HG02852 (cell line): ENCODE data around the gene SDK2.

Experiments
- ATAC-seq: cut with Tn5 transposase; IDR thresholded peaks from one replicate; pipeline ENCODE4 v1.9.1; 2021; ENCODE audit warnings: mild to moderate bottlenecking, moderate library complexity; ENCODE audit not compliant: unreplicated experiment

Gene SDK2

GRCh38 chr17:73588891-73589290 lies 55.4 kb downstream of the SDK2 start:
- no peak for ATAC-seq

- ATAC-seq = no peak
These were observed 55.9 kb downstream of the SDK2 start for GRCh38 chr17:73588301-73588846.

- no peak for ATAC-seq
These were observed 57.2 kb downstream of the SDK2 start for GRCh38 chr17:73586921-73587602.

- ATAC-seq = no peak
These were observed 57.9 kb downstream of the SDK2 start for GRCh38 chr17:73586275-73586832.

- no peak for ATAC-seq
These were observed 58.7 kb downstream of the SDK2 start for GRCh38 chr17:73585583-73585982.

GRCh38 chr17:73584987-73585386 lies 59.3 kb downstream of the SDK2 start:
- ATAC-seq = no peak

- no peak for ATAC-seq
These were observed 60.2 kb downstream of the SDK2 start for GRCh38 chr17:73584049-73584448.

- ATAC-seq = no peak
These were observed 61.4 kb downstream of the SDK2 start for GRCh38 chr17:73582821-73583220.

- ATAC-seq = no peak
These were observed 61.9 kb downstream of the SDK2 start for GRCh38 chr17:73582359-73582758.

- ATAC-seq = no peak
These were observed 62.9 kb downstream of the SDK2 start for GRCh38 chr17:73581379-73581778.

GRCh38 chr17:73580073-73580710 lies 64.1 kb downstream of the SDK2 start:
- no peak for ATAC-seq

GRCh38 chr17:73576556-73577098 lies 67.6 kb downstream of the SDK2 start:
- ATAC-seq = no peak

- no peak for ATAC-seq
These were observed 68.6 kb downstream of the SDK2 start for GRCh38 chr17:73575470-73576221.

- ATAC-seq = no peak
These were observed 72.6 kb downstream of the SDK2 start for GRCh38 chr17:73571511-73572130.

- ATAC-seq = no peak
These were observed 74.4 kb downstream of the SDK2 start for GRCh38 chr17:73569762-73570319.

GRCh38 chr17:73568934-73569333 lies 75.3 kb downstream of the SDK2 start:
- no peak for ATAC-seq

GRCh38 chr17:73566905-73567782 lies 77.1 kb downstream of the SDK2 start:
- ATAC-seq = no peak

GRCh38 chr17:73564843-73565242 lies 79.4 kb downstream of the SDK2 start:
- no peak for ATAC-seq

- ATAC-seq = no peak
These were observed 81.3 kb downstream of the SDK2 start for GRCh38 chr17:73562896-73563295.
